ENCODE results near the gene GADD45GIP1. TPM values are rescaled to one million over a fixed set of nuclear protein-coding genes. Genes with fewer than 3 reads are reported as not detected.

Gene GADD45GIP1
- total and polyA plus RNA-seq, 4 experiments from 2014 or later: 14.7 to 65.1 (median 39.4) TPM

DNA sequence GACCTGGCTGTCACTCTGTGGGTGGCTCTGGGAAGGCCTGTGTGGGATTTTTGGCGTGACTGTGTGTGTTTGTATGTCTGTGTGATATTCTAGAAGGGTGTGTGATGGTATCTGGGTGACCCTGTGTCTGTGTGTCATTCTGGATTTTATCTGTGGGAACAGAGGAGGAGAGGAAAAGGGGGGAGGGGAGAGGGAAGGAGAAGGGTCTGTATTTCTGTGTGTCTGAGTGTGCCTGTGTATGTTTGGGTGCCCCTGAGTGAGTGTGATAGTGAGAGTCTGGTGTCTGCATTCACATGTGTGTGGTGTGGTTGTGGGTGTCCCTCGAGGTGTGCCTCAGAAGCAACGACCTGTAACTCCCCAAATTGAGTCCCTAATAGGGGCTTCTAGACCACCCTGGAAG lies 30.2 kb upstream of the GADD45GIP1 start:
- Mint-ChIP-seq H3K4me1 (peaks cover 0 to 13% (median 6%) of the 10 kb centered on the region in 4 donors), H3K4me3 (no peak overlapping the region), H3K9me3 (no peaks in the 10 kb centered on the region), H3K36me3 (no peaks in the 10 kb centered on the region), H3K27ac (peak overlapping the region in 3 of 7 donors; percentile 5 to 22 (median 17)), H3K27me3 (peaks cover 0 to 10% of the 10 kb centered on the region in 2 donors)
- ChIA-PET CTCF (ENCODE audit: partially characterized antibody) (no interaction called here), POLR2A (ENCODE audit: partially characterized antibody) (no interaction called here)
- no peaks in the 10 kb centered on the region for H3K36me3 ChIP-seq (ENCODE audit: insufficient read depth, low read length)
- H3K9me3 ChIP-seq (ENCODE audit: control insufficient read depth in 1 of 2, low read length in 2 of 2): no peaks in the 10 kb centered on the region
- H3K4me3 ChIP-seq (ENCODE audit: low read length in 2 of 2): no peak overlapping the region
- intact Hi-C loops (cut with micrococcal nuclease): loop anchor here (5.0 kb wide), 1 partner anchor 745 kb away; no protein-coding TSS in a partner anchor
- peaks cover 18% of the 10 kb centered on the region for H3K4me1 ChIP-seq (ENCODE audit: insufficient read depth, low read length)
- DNase-seq: no peak
- no peaks in the 10 kb centered on the region for H3K27me3 ChIP-seq (ENCODE audit: insufficient read depth, low read length)
- no peak overlapping the region for H3K27ac ChIP-seq (ENCODE audit: low read depth, low read length)

DNA sequence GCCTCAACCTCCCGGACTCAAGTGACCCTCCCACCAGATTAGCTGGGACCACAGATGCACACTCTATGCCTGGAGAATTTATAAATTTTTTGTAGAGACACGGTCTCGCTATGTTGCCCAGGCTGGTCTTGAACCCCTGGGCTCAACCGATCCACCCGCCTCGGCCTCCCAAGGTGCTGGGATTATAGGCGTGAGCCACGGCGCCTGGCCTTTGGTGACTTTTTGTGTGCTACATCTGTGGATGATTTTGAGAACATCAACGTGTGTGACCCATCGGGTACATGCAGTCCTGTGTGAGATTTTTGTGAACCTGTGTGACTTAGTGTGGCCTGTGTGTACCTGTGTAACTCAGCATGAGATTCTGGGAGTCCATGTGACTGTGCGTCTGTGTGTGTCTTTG lies 29.7 kb upstream of the GADD45GIP1 start:
- ChIA-PET CTCF (ENCODE audit: partially characterized antibody) (interaction anchor here (0.9 to 15.7 kb wide), 5 partner anchors 18 to 285 kb away, joined by 3 to 248 read pairs (median 3); no protein-coding TSS in a partner anchor), POLR2A (ENCODE audit: partially characterized antibody) (no interaction called here)
- Mint-ChIP-seq H3K4me1 (peaks cover 0 to 13% (median 6%) of the 10 kb centered on the region in 4 donors), H3K27ac (peak overlapping the region in 2 of 7 donors; percentile 5 to 22), H3K27me3 (peaks cover 0 to 10% of the 10 kb centered on the region in 2 donors), H3K4me3 (no peak overlapping the region), H3K36me3 (no peaks in the 10 kb centered on the region), H3K9me3 (no peaks in the 10 kb centered on the region)
- Histone ChIP-seq H3K27ac (ENCODE audit: low read depth, low read length) (no peak overlapping the region), H3K9me3 (ENCODE audit: control insufficient read depth in 1 of 2, low read length in 2 of 2) (no peaks in the 10 kb centered on the region), H3K4me1 (ENCODE audit: insufficient read depth, low read length) (peaks cover 18% of the 10 kb centered on the region), H3K4me3 (ENCODE audit: low read length in 2 of 2) (no peak overlapping the region), H3K27me3 (ENCODE audit: insufficient read depth, low read length) (no peaks in the 10 kb centered on the region), H3K36me3 (ENCODE audit: insufficient read depth, low read length) (no peaks in the 10 kb centered on the region)
- intact Hi-C loops (cut with micrococcal nuclease): loop anchor here (5.0 kb wide), 1 partner anchor 746 kb away; no protein-coding TSS in a partner anchor
- no peak for DNase-seq

DNA sequence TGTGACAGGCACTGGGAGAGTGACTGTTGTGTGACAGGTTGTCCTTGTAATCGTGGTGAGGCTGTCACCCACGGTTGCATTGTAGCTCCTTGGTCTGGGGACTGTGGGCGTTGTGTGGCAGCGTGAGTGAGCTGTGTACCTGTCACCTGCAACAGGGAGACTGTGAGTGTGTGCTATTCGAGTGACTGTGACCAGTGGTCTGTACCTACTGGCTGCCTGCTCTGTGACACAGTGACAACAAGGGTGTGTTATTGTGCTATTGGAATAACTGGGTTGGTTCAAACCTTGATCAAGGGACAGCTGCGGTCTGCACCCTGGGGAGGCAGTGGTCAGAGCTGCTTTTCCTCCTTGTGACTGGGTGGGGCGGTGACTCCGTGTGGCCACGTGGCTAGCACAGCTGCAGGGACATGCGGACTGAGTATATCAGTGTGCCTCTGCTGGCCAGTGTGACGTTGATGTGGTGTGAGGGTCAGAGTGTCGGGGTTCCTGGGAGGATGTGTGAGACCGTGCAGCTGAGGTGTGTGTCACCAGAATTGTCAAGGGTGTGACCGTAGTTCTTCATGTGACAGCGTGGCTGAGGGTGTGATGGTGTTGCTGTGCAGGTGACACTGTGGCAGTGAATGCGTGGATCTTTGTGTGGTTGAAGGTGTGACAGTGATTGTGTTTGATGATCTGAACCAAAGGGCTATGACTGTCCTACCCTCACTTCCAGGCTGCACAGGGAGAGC lies 28.2 kb upstream of the GADD45GIP1 start:
- Histone ChIP-seq H3K4me1 (ENCODE audit: insufficient read depth, low read length) (peaks cover 18% of the 10 kb centered on the region), H3K27ac (ENCODE audit: low read depth, low read length) (no peak overlapping the region), H3K27me3 (ENCODE audit: insufficient read depth, low read length) (no peaks in the 10 kb centered on the region), H3K9me3 (ENCODE audit: control insufficient read depth in 1 of 2, low read length in 2 of 2) (no peaks in the 10 kb centered on the region), H3K36me3 (ENCODE audit: insufficient read depth, low read length) (no peaks in the 10 kb centered on the region), H3K4me3 (ENCODE audit: low read length in 2 of 2) (no peak overlapping the region)
- Mint-ChIP-seq H3K9me3 (no peaks in the 10 kb centered on the region), H3K27me3 (peaks cover 0 to 5% of the 10 kb centered on the region in 2 donors), H3K4me1 (peaks cover 0 to 13% (median 4%) of the 10 kb centered on the region in 4 donors), H3K4me3 (no peak overlapping the region), H3K27ac (peak overlapping the region in 6 of 7 donors; percentile 9 to 87 (median 60)), H3K36me3 (no peaks in the 10 kb centered on the region)
- intact Hi-C loops (cut with micrococcal nuclease): loop anchor here (5.0 kb wide), 1 partner anchor 747 kb away; no protein-coding TSS in a partner anchor
- CTCF ChIA-PET (ENCODE audit: partially characterized antibody): interaction anchor here (1.0 to 15.7 kb wide), 6 partner anchors 9 to 286 kb away, joined by 3 to 248 read pairs (median 6); no protein-coding TSS in a partner anchor
- POLR2A ChIA-PET (ENCODE audit: partially characterized antibody): interaction anchor here (0.5 kb wide), 1 partner anchor 8 kb away, joined by 3 read pairs; no protein-coding TSS in a partner anchor
- no peak for DNase-seq

DNA sequence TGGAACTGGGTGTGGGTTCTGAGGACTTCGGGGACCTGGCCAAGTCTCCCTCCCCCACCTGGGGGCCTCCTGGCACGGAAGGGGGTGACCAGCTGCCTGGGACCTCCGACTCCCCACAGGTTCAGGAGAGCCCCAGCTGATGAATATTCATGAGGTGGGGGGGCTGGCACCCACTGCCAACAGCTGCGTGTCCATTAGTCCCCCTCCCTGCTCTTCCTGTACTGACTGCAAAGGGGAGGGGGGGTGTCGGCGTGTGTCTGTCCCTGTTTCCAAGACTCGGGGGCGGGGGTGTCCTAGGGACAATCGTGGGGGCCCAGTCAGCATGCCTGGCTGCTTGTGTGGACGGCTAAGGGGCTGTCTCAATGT lies 27.6 kb upstream of the GADD45GIP1 start:
- H3K36me3 ChIP-seq (ENCODE audit: insufficient read depth, low read length): no peaks in the 10 kb centered on the region
- intact Hi-C loops (cut with micrococcal nuclease): loop anchor here (5.0 kb wide), 1 partner anchor 748 kb away; no protein-coding TSS in a partner anchor
- no peak overlapping the region for H3K27ac ChIP-seq (ENCODE audit: low read depth, low read length)
- H3K9me3 ChIP-seq (ENCODE audit: control insufficient read depth in 1 of 2, low read length in 2 of 2): no peaks in the 10 kb centered on the region
- H3K27me3 ChIP-seq (ENCODE audit: insufficient read depth, low read length): no peaks in the 10 kb centered on the region
- Mint-ChIP-seq H3K27me3 (peaks cover 0 to 5% of the 10 kb centered on the region in 2 donors), H3K4me3 (no peak overlapping the region), H3K9me3 (no peaks in the 10 kb centered on the region), H3K4me1 (peaks cover 0 to 13% (median 4%) of the 10 kb centered on the region in 4 donors), H3K27ac (peak overlapping the region in 3 of 7 donors; percentile 41 to 57 (median 51)), H3K36me3 (no peaks in the 10 kb centered on the region)
- no peak overlapping the region for H3K4me3 ChIP-seq (ENCODE audit: low read length in 2 of 2)
- H3K4me1 ChIP-seq (ENCODE audit: insufficient read depth, low read length): peaks cover 18% of the 10 kb centered on the region
- DNase-seq: no peak
- CTCF ChIA-PET (ENCODE audit: partially characterized antibody): interaction anchor here (1.5 to 15.7 kb wide), 4 partner anchors 8 to 287 kb away, joined by 5 to 248 read pairs (median 6); no protein-coding TSS in a partner anchor
- POLR2A ChIA-PET (ENCODE audit: partially characterized antibody): no interaction called here

DNA sequence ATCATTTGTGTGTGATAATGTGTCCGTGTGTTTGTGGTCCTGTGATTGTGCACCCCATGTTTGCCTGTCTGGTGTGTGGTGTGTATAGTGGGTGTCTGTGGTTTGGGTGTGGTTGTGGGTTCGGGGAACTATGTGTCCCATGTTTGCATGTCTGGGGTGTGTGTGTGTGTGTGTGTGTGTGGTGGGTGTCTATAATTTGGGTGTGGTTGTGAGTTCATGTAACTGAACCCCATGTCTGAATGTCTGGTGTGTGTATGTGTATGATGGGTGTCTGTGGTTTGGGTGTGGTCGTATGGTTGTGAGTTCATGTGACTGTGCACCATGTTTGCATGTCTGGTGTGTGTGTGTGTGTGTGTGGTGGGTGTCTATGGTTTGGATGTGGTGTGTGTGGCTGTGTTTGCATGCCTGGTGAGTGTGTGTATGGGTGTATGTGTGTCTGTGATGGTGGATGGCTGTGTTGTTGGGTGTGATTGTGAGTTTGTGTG lies 27.2 kb upstream of the GADD45GIP1 start:
- H3K36me3 Mint-ChIP-seq: no peaks in the 10 kb centered on the region
- POLR2A ChIA-PET (ENCODE audit: partially characterized antibody): no interaction called here

DNA sequence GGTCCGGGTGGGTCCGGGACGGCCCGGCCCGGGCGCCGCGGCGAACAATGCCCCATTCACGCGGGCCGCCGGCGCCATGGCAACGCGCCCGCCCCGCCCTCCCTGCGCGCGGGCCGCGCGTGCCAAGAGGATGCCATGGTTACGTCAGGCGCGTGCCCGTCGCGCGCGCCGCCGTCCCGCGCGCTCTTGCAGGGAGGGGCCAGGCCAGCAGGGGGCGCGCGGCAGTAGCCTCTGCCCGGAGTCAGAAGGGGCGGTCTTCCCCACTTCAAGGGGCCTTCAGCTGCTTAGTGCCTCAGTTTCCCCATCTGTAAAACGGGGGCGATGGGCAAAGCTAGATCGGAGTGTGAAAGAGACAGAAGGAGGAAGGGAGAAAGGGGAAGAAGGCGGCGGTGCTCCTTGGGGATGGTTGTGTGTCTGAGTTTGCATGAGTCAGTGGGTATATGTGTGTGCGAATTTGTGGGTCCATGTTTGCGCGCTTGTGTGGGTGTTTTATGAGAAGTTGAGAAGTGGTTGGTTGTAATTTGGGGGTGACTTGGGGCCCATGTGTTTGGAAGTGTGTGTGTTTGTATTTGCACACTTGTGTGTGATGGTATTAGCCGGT lies 26.6 kb upstream of the GADD45GIP1 start:
- Histone ChIP-seq H3K36me3 (ENCODE audit: insufficient read depth, low read length) (no peaks in the 10 kb centered on the region), H3K4me1 (ENCODE audit: insufficient read depth, low read length) (peaks cover 18% of the 10 kb centered on the region), H3K27ac (ENCODE audit: low read depth, low read length) (no peak overlapping the region), H3K27me3 (ENCODE audit: insufficient read depth, low read length) (no peaks in the 10 kb centered on the region), H3K9me3 (ENCODE audit: control insufficient read depth in 1 of 2, low read length in 2 of 2) (no peaks in the 10 kb centered on the region), H3K4me3 (ENCODE audit: low read length in 2 of 2) (peak overlapping the region in 1 of 2 donors; percentile 35)
- ChIA-PET POLR2A (ENCODE audit: partially characterized antibody) (no interaction called here), CTCF (ENCODE audit: partially characterized antibody) (interaction anchor here (1.6 to 15.7 kb wide), 2 partner anchors 10 to 77 kb away, joined by 3 to 248 read pairs; no protein-coding TSS in a partner anchor)
- Mint-ChIP-seq H3K36me3 (no peaks in the 10 kb centered on the region), H3K27me3 (peaks cover under 1 to 5% of the 10 kb centered on the region in 2 donors), H3K9me3 (no peaks in the 10 kb centered on the region), H3K27ac (no peak overlapping the region), H3K4me1 (peaks cover 0 to 13% (median 4%) of the 10 kb centered on the region in 4 donors), H3K4me3 (no peak overlapping the region)
- intact Hi-C loops (cut with micrococcal nuclease): loop anchor here (1.0 to 2.0 kb wide), 4 partner anchors 12 to 111 kb away; partner anchors contain the start of gene NFIX
- peak; percentile 75 to 86 (median 82) for DNase-seq

More for the DNA sequence above, 27.2 kb upstream of the GADD45GIP1 start:
- Mint-ChIP-seq H3K4me1 (peaks cover 0 to 13% (median 4%) of the 10 kb centered on the region in 4 donors), H3K27me3 (peaks cover 0 to 5% of the 10 kb centered on the region in 2 donors), H3K27ac (no peak overlapping the region), H3K4me3 (no peak overlapping the region), H3K9me3 (no peaks in the 10 kb centered on the region)
- H3K27ac ChIP-seq (ENCODE audit: low read depth, low read length): no peak overlapping the region
- H3K27me3 ChIP-seq (ENCODE audit: insufficient read depth, low read length): no peaks in the 10 kb centered on the region
- H3K4me3 ChIP-seq (ENCODE audit: low read length in 2 of 2): no peak overlapping the region
- intact Hi-C loops (cut with micrococcal nuclease): no loop called here
- no peak for DNase-seq
- H3K4me1 ChIP-seq (ENCODE audit: insufficient read depth, low read length): peaks cover 18% of the 10 kb centered on the region
- CTCF ChIA-PET (ENCODE audit: partially characterized antibody): interaction anchor here (1.5 to 15.7 kb wide), 4 partner anchors 8 to 110 kb away, joined by 3 to 248 read pairs (median 6); no protein-coding TSS in a partner anchor
- no peaks in the 10 kb centered on the region for H3K36me3 ChIP-seq (ENCODE audit: insufficient read depth, low read length)
- no peaks in the 10 kb centered on the region for H3K9me3 ChIP-seq (ENCODE audit: control insufficient read depth in 1 of 2, low read length in 2 of 2)
